HG02678 (cell line): ENCODE results near the gene RACK1.

Experiments
- ATAC-seq: cut with Tn5 transposase; IDR thresholded peaks from one replicate; pipeline ENCODE4 v1.9.1; 2021; ENCODE audit warnings: mild to moderate bottlenecking, moderate library complexity; ENCODE audit not compliant: unreplicated experiment

Gene RACK1

DNA sequence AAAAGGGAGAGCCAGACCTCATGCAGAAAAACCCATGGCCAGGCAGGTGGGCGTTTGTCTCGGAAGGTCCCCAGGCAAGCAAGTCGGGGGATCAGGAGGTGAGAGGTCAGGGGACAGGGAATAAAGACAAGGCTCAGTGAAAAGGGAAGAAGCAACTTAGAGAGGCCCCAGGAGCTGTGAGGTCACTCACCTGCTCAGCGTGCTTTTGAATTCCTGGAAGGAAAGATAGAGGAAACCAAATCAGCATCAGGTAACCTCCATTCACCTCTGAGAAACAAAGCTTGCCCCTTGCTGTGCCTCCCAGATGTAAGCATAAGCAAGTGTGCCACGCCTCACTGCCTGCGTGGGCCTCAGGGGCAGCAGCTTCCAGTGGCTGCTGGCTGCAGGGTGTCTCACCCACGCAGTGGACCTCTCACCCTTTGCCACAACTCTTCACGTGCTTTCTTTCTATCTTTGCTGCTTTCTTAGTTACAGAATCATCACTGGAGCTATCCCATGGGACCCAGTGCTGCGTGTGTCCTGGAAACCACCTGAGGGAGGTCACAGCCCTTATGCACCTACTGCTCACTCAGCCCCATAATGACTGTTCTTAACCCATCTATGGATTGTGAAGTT, 44.7 kb downstream of the RACK1 start:
- ATAC-seq, result peak; percentile 78

- no peak for ATAC-seq
These were observed 45.5 kb downstream of the RACK1 start for GRCh38 chr5:181198106-181198685.

- no peak for ATAC-seq
These were observed 46.3 kb downstream of the RACK1 start for GRCh38 chr5:181197326-181197951.

DNA sequence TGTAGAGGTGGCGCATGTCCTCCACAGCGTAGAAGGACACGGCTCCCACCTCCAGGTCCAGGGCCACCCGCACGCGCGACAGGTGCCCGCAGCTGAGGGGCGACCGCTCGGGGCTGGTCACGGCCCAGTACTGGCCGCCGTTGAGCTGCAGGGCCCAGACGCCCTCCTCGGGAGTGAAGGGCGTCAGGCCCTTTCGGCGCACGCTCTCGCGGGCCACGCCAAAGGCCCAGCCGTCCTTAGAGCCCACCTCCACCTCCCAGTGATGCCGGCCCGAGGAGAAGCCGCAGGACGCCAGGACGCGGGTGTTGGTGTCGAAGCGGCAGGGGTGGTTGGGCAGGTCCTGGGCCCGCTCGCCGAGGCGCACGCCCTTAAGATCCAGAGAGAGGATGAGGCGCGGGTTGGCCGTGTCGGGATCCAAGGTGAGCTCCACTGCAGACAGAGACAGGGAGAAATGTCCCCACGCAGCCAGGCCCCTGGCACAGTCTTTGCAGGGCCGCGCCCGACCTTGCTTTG, 48.4 kb downstream of the RACK1 start:
- ATAC-seq, result no peak

- no peak for ATAC-seq
These were observed 49.0 kb downstream of the RACK1 start for GRCh38 chr5:181194489-181195248.

- no peak for ATAC-seq
These were observed 50.0 kb downstream of the RACK1 start for GRCh38 chr5:181193656-181194055.

DNA sequence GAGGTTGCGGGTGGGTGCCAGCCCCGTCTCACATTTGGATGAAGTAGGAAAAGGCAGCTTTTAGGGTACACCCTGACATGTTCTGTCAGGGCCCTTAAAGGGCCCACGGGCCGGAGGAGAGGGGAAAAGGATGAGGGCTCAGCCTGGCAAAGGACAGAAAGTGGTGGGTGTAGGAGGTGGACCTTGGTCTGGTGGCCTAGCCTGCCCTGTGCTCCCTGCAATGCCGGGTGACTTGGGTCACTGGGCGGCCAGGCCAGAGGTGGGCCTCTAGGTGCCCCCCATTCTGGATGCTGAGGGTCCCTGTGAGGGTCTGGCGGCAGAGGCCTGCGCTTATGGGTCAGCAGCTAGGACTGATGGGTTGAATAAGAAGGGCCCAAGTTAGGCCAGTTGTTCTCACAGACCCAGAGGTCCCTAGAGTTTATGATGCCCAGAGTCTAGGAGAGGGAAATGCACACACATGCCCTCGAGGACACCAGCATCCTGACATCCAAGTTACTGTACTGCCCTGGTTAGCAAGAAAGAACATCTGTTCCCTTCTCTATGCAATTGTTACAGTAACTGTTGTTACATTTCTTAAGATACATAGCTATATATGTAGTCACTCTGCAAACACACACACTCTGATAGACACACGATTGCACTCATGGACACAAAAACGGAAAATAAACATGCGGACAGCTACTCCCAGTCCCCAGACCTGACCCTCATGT, 51.2 kb downstream of the RACK1 start:
- ATAC-seq, result no peak

GRCh38 chr5:181191526-181192336, 52.0 kb downstream of the RACK1 start:
- peak; percentile 68 for ATAC-seq

- peak; percentile 15 for ATAC-seq
These were observed 52.8 kb downstream of the RACK1 start for GRCh38 chr5:181190711-181191525.

DNA sequence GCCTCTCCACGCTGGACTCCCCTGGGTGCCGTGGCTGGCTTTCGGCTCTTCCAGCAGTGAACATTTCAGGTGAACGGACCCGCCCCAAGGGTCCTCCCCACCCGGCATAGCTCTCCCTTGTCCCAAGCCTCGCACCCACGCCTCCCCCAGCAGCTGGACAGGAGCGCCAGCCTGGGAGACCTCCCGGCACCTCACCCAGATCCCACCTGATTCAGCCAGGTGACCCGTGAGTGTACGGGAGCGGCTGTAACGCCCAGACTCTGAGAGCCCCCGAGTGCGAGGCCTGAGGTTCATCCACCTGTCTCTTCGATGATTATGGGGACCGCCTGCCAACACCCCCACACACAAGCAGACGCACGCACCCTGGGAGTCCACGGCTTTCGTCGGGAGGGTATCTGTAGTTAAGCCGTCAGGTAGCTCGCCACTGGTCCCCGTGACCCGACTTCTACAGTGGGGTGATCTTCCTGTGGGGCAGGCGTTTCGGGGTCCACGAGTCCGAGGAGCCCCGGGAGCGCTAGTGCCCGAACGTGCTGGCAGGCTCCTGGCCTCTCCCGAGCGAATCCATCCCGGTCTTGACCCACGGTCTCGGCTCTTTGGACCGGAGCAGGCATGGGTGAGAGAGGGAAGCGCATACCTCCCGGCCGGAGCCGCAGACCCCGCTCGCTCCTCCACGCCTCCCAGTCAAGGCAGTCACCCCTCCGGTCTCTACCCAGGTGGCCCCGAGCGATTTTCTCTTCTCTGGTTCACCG, 53.6 kb downstream of the RACK1 start:
- ATAC-seq, result no peak

GRCh38 chr5:181189363-181189961, 54.2 kb downstream of the RACK1 start:
- ATAC-seq, result no peak

GRCh38 chr5:181188700-181189362, 54.9 kb downstream of the RACK1 start:
- ATAC-seq, result no peak

DNA sequence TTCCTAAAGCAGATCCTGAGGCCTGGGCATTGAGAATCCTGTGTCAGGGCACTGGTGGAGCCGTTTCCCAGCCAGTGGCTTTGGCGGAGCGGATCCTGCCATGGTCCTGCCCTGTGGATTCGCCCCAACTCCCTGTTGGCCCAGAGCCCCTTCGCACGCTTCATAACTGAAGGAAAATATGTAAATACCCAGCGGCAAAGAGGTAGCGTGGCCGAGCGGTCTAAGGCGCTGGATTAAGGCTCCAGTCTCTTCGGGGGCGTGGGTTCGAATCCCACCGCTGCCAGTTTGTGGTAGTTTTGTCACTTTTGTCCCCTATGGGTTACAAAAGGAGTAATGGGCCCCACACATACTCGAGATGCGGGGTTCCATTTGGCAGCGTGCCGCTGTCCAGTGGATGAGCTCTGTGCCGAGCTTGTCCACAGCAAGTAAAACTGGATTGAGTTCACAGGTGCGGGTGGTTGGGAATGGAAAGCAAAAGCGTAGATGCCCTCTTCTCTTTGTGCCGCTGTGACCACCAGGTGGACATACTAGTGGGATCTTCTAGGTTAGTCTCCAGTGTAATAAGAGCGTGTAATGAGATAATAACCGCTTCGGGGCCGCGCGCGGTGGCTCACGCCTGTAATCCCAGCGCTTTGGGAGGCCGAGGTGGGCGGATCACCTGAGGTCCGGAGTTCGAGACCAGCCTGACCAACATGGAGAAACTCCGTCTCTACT, 56.0 kb downstream of the RACK1 start:
- no peak for ATAC-seq

GRCh38 chr5:181186986-181187499, 56.7 kb downstream of the RACK1 start:
- no peak for ATAC-seq
